Measurements from ENCODE around the gene CEP152.

CEP152 gene

DNA sequence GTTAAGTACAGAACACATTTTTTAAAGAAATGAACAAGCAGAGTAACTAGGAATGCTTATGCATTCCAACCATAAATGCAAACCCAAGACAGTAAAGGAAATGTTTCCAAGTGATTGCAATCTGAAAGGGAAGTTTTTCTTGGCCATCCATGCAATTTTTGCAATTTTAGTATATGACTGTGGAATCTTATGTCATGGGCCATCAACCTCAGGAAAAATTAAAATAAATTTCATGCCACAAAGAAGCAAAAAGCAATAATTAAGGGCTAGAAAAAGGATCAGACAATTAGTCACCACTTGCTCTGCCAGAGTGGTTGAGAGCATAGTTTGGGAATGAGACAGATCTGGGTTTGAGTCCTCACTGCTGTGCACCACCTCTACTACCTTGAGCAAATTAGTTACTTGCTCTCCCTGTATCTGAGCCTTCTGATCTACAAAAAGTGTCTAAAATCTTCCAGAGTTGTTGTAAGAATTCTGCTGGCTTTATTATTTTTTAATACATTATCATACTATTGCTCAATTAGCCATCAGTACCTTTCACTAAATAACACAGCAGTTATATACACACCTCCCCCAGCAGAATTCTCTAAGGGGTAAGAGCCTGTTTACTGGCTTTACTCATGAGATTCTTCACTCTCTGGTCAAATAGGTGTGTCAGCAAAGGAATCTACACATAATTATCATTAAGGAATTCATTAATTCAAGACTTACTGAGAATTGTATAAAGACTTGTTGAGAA, 115.6 kb downstream of the CEP152 start:
- H3K27me3 ChIP-seq (ENCODE audit: control insufficient read depth in 2 of 2, insufficient read depth in 2 of 2, low read length in 2 of 2) = no peaks in the 10 kb centered on the region
- H3K27ac ChIP-seq (ENCODE audit: low read depth in 2 of 2, low read length in 2 of 2) = no peak overlapping the region

GRCh38 chr15:48693484-48693883, 117.4 kb downstream of the CEP152 start:
- H3K4me1 ChIP-seq (ENCODE audit: control insufficient read depth in 2 of 2, insufficient read depth in 2 of 2, low read length in 2 of 2) = no peaks in the 10 kb centered on the region
- no peaks in the 10 kb centered on the region for H3K36me3 ChIP-seq (ENCODE audit: control insufficient read depth in 2 of 2, insufficient read depth in 2 of 2, low read length in 2 of 2)
- no peak overlapping the region for H3K4me3 ChIP-seq (ENCODE audit: low read length in 2 of 2)
- H3K27me3 ChIP-seq (ENCODE audit: control insufficient read depth in 2 of 2, insufficient read depth in 2 of 2, low read length in 2 of 2) = no peaks in the 10 kb centered on the region
- H3K9ac ChIP-seq (ENCODE audit: low read depth in 1 of 2, low read length in 2 of 2) = no peak overlapping the region
- H3K9me3 ChIP-seq (ENCODE audit: control insufficient read depth in 2 of 2, low read length in 2 of 2) = no peaks in the 10 kb centered on the region
- no peak overlapping the region for H3K27ac ChIP-seq (ENCODE audit: low read depth in 2 of 2, low read length in 2 of 2)

More for the DNA sequence above, 115.6 kb downstream of the CEP152 start:
- no peaks in the 10 kb centered on the region for H3K4me1 ChIP-seq (ENCODE audit: control insufficient read depth in 2 of 2, insufficient read depth in 2 of 2, low read length in 2 of 2)
- H3K36me3 ChIP-seq (ENCODE audit: control insufficient read depth in 2 of 2, insufficient read depth in 2 of 2, low read length in 2 of 2) = no peaks in the 10 kb centered on the region
- no peak overlapping the region for H3K4me3 ChIP-seq (ENCODE audit: low read length in 2 of 2)
- H3K9me3 ChIP-seq (ENCODE audit: control insufficient read depth in 2 of 2, low read length in 2 of 2) = no peaks in the 10 kb centered on the region
- no peak overlapping the region for H3K9ac ChIP-seq (ENCODE audit: low read depth in 1 of 2, low read length in 2 of 2)

DNA sequence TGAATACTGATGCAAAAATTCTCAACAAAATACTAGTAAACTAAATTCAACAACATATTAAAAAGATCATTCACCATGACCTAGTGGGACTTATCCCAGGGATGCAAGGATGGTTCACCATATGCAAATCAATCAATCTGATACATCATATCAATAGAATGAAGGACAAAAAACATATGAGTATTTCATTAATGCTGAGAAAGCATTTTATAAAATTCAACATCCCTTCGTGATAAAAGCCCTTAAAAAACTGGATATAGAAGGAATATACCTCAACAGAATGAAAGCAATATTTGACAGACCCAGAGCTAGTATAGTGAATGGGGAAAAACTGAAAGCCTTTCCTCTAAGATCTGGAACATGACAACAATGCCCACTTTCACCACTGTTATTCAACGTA, 122.4 kb downstream of the CEP152 start:
- no peak overlapping the region for H3K9ac ChIP-seq (ENCODE audit: low read depth in 1 of 2, low read length in 2 of 2)
- no peak overlapping the region for H3K4me3 ChIP-seq (ENCODE audit: low read length in 2 of 2)
- no peaks in the 10 kb centered on the region for H3K27me3 ChIP-seq (ENCODE audit: control insufficient read depth in 2 of 2, insufficient read depth in 2 of 2, low read length in 2 of 2)
- H3K36me3 ChIP-seq (ENCODE audit: control insufficient read depth in 2 of 2, insufficient read depth in 2 of 2, low read length in 2 of 2) = no peaks in the 10 kb centered on the region
- H3K27ac ChIP-seq (ENCODE audit: low read depth in 2 of 2, low read length in 2 of 2) = no peak overlapping the region
- peaks cover 0 to 3% of the 10 kb centered on the region in 2 donors for H3K9me3 ChIP-seq (ENCODE audit: control insufficient read depth in 2 of 2, low read length in 2 of 2)
- H3K4me1 ChIP-seq (ENCODE audit: control insufficient read depth in 2 of 2, insufficient read depth in 2 of 2, low read length in 2 of 2) = no peaks in the 10 kb centered on the region
